Activated CD8-positive, alpha-beta memory T cell treated with anti-CD3 and anti-CD28 coated beads, Interleukin-2, amount 50 U/mL, for 1 hour (primary cell): ENCODE measurements around the gene TPM4.

Experiments
- DNase-seq: peaks from one replicate; pipeline ENCODE4 v3.0.0-alpha.2; 2020; ENCODE audit errors: extremely low read depth

Gene TPM4

GRCh38 chr19:16041991-16042386, 34.3 kb upstream of the TPM4 start:
- no peak for DNase-seq

- no peak for DNase-seq
These were observed 33.7 kb upstream of the TPM4 start for GRCh38 chr19:16042533-16043085.

GRCh38 chr19:16043156-16043757, 33.0 kb upstream of the TPM4 start:
- no peak for DNase-seq

GRCh38 chr19:16044746-16045145, 31.5 kb upstream of the TPM4 start:
- DNase-seq = no peak

- DNase-seq = no peak
These were observed 31.1 kb upstream of the TPM4 start for GRCh38 chr19:16045171-16045570.

GRCh38 chr19:16045893-16046292, 30.4 kb upstream of the TPM4 start:
- no peak for DNase-seq

GRCh38 chr19:16048583-16048982, 27.7 kb upstream of the TPM4 start:
- no peak for DNase-seq

GRCh38 chr19:16051254-16052025, 24.9 kb upstream of the TPM4 start:
- peak; percentile 12 for DNase-seq

GRCh38 chr19:16052353-16052752, 23.9 kb upstream of the TPM4 start:
- DNase-seq = no peak

- no peak for DNase-seq
These were observed 19.2 kb upstream of the TPM4 start for GRCh38 chr19:16057062-16057461.

- DNase-seq = no peak
These were observed 16.0 kb upstream of the TPM4 start for GRCh38 chr19:16060294-16060693.

GRCh38 chr19:16061943-16062342, 14.4 kb upstream of the TPM4 start:
- DNase-seq = no peak

GRCh38 chr19:16062789-16063188, 13.5 kb upstream of the TPM4 start:
- no peak for DNase-seq

GRCh38 chr19:16064209-16064889, 11.9 kb upstream of the TPM4 start:
- no peak for DNase-seq

- DNase-seq = no peak
These were observed 9.6 kb upstream of the TPM4 start for GRCh38 chr19:16066611-16067104.

- no peak for DNase-seq
These were observed 8.9 kb upstream of the TPM4 start for GRCh38 chr19:16067205-16067938.

GRCh38 chr19:16068696-16069259, 7.5 kb upstream of the TPM4 start:
- DNase-seq = no peak

- no peak for DNase-seq
These were observed 6.4 kb upstream of the TPM4 start for GRCh38 chr19:16069813-16070365.

- peak; percentile 85 for DNase-seq
These were observed 5.8 kb upstream of the TPM4 start for GRCh38 chr19:16070366-16070990.

- no peak for DNase-seq
These were observed 5.1 kb upstream of the TPM4 start for GRCh38 chr19:16071072-16071691.
